PC-9 (cell line): ENCODE results near the gene TELO2. TPM values are rescaled to one million over a fixed set of nuclear protein-coding genes. Genes with fewer than 3 reads are reported as not detected.

Experiments
- BruUV-seq: library from RNA; stranded (reverse); fragments of 400-500 nt; replicated peaks from 2 replicates; lab custom pipeline; 2021; lab: Mats Ljungman, UMichigan
- CTCF ChIA-PET: fragments of 300-600 bp; sonication (Branson Sonifier 250); formaldehyde crosslinking; loops from one replicate; lab custom pipeline; 2022; ENCODE audit warnings: antibody characterized with exemption; lab: Charles Lee
- POLR2A ChIA-PET: fragments of 300-600 bp; sonication (Branson Sonifier 250); formaldehyde crosslinking; loops from one replicate; lab custom pipeline; 2022; ENCODE audit warnings: antibody characterized with exemption; ENCODE audit not compliant: unreplicated experiment; lab: Charles Lee
- DNase-seq, 2 experiments: peaks; one replicate each; pipeline versions ENCODE4 v3.0.0 to v3.0.0-alpha.2; 2015 to 2022; ENCODE audit warnings: mixed read lengths in 1 of 2
- H2AFZ ChIP-seq: fragments of 200-600 bp; sonication (generic); 2 replicates; pipeline ENCODE4 v1.8.1; 2017; ENCODE audit warnings: antibody characterized with exemption
- H3F3A ChIP-seq: fragments of 200-600 bp; sonication (generic); 2 replicates; pipeline ENCODE4 v1.8.1; 2017; ENCODE audit warnings: antibody characterized with exemption, mild to moderate bottlenecking, low read depth; ENCODE audit not compliant: insufficient read depth
- H3K27ac ChIP-seq: fragments of 200-600 bp; sonication (generic); 2 replicates; pipeline ENCODE4 v1.6.1; 2016; ENCODE audit warnings: mixed run types
- H3K27me3 ChIP-seq: fragments of 200-600 bp; sonication (generic); 2 replicates; pipeline ENCODE4 v1.6.1; 2016; ENCODE audit warnings: low read depth, mixed run types; ENCODE audit not compliant: insufficient read depth
- H3K36me3 ChIP-seq: fragments of 200-600 bp; sonication (generic); 2 replicates; pipeline ENCODE4 v1.6.1; 2016; ENCODE audit warnings: low read depth, mixed run types
- H3K4me1 ChIP-seq: fragments of 200-600 bp; sonication (generic); replicated peaks from 2 replicates; pipeline ENCODE4 v1.6.1; 2016; ENCODE audit warnings: mixed run types; ENCODE audit not compliant: insufficient read depth
- H3K4me2 ChIP-seq: fragments of 200-600 bp; sonication (generic); 2 replicates; pipeline ENCODE4 v1.6.1; 2017; ENCODE audit warnings: mixed run types
- H3K4me3 ChIP-seq: fragments of 200-600 bp; sonication (generic); 2 replicates; pipeline ENCODE4 v1.6.1; 2016; ENCODE audit warnings: mixed run types
- H3K79me2 ChIP-seq: fragments of 200-600 bp; sonication (generic); 2 replicates; pipeline ENCODE4 v1.6.1; 2017; ENCODE audit warnings: low read depth, mixed run types
- H3K9me2 ChIP-seq: fragments of 200-600 bp; sonication (generic); 2 replicates; pipeline ENCODE4 v1.8.1; 2017; ENCODE audit warnings: mild to moderate bottlenecking; ENCODE audit not compliant: insufficient read depth
- H3K9me3 ChIP-seq: fragments of 200-600 bp; sonication (generic); 2 replicates; pipeline ENCODE4 v1.8.1; 2016; ENCODE audit warnings: low read depth; ENCODE audit not compliant: insufficient read depth
- H4K20me1 ChIP-seq: fragments of 200-600 bp; sonication (generic); 2 replicates; pipeline ENCODE4 v1.8.1; 2017; ENCODE audit not compliant: insufficient read depth
- EZH2 ChIP-seq: fragments of 200-600 bp; sonication (generic); IDR thresholded peaks from 2 replicates; pipeline ENCODE4 v1.8.0; 2017; ENCODE audit warnings: antibody characterized with exemption, low read depth
- intact Hi-C: fragments of 100-400 bp; cut with micrococcal nuclease; formaldehyde crosslinking; loops from one replicate; pipeline ENCODE4 v1.10.0; 2022; ENCODE audit not compliant: unreplicated experiment
- total RNA-seq: library from RNA; stranded (reverse); gene quantifications from 2 replicates; pipeline ENCODE4 v1.2.3, GENCODE V29; 2021
- TF ChIP-seq, protein P1 (sequence below): fragments of 200-600 bp; sonication (generic); conservative IDR thresholded peaks from 2 replicates; pipeline ENCODE4 v1.6.1; 2017; ENCODE audit warnings: mixed run types, antibody characterized with exemption, mild to moderate bottlenecking, moderate library complexity

Gene TELO2
- total RNA-seq, 1 experiment from 2014 or later: 56.0 TPM

- H3K4me1 ChIP-seq: no peaks in the 10 kb centered on the region
- ChIA-PET CTCF (no interaction called here), POLR2A (interaction anchor here (0.7 kb wide), 1 partner anchor 196 kb away, joined by 7 read pairs; no protein-coding TSS in a partner anchor)
- no peak overlapping the region for H3K27ac ChIP-seq
- no peak overlapping the region for H3K4me2 ChIP-seq
- H3K9me3 ChIP-seq: no peaks in the 10 kb centered on the region
- H2AFZ ChIP-seq: no peak overlapping the region
- H4K20me1 ChIP-seq: no peaks in the 10 kb centered on the region
- intact Hi-C loops: no loop called here
- no peaks in the 10 kb centered on the region for H3K79me2 ChIP-seq
- BruUV-seq: no TSS peak
- no peak for TF ChIP-seq EZH2
- TF ChIP-seq, protein P1, sequence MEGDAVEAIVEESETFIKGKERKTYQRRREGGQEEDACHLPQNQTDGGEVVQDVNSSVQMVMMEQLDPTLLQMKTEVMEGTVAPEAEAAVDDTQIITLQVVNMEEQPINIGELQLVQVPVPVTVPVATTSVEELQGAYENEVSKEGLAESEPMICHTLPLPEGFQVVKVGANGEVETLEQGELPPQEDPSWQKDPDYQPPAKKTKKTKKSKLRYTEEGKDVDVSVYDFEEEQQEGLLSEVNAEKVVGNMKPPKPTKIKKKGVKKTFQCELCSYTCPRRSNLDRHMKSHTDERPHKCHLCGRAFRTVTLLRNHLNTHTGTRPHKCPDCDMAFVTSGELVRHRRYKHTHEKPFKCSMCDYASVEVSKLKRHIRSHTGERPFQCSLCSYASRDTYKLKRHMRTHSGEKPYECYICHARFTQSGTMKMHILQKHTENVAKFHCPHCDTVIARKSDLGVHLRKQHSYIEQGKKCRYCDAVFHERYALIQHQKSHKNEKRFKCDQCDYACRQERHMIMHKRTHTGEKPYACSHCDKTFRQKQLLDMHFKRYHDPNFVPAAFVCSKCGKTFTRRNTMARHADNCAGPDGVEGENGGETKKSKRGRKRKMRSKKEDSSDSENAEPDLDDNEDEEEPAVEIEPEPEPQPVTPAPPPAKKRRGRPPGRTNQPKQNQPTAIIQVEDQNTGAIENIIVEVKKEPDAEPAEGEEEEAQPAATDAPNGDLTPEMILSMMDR: no peak
- H3K9me2 ChIP-seq: no peaks in the 10 kb centered on the region
- DNase-seq: no peak
- H3K27me3 ChIP-seq: no peaks in the 10 kb centered on the region
- peaks cover 4% of the 10 kb centered on the region; the same call in 1 of the 2 replicates for H3F3A ChIP-seq
- no peaks in the 10 kb centered on the region for H3K36me3 ChIP-seq
- H3K4me3 ChIP-seq: no peak overlapping the region
Observed at GRCh38 chr16:1510272-1510671, 17.1 kb downstream of the TELO2 start.

DNA sequence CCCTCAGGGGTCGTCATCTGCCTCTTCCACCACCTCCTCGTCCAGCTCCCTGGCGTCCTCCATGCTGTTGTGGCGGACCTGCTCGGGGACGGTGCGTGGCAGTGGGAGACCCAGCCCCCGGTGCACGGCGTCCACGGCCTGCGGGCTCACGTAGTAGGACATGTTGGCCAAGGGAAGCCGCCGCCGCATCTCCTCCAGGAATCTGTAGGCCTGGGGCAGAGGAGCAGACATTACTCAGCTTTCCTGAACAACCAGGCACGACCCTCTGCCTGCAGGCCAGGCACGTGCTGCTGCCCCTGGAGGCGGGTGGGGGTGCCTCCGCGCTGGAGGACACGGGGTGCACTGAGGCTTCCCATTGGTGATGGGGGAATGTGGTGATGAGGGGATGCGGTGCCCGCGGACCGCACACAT, 17.8 kb downstream of the TELO2 start:
- no peak for TF ChIP-seq EZH2
- TF ChIP-seq, protein P1: no peak
- CTCF ChIA-PET: no interaction called here
- Histone ChIP-seq H3K9me2 (no peaks in the 10 kb centered on the region), H3K27me3 (no peaks in the 10 kb centered on the region), H3F3A (peaks cover 4% of the 10 kb centered on the region; the same call in 1 of the 2 replicates), H3K27ac (no peak overlapping the region), H3K4me3 (no peak overlapping the region), H3K9me3 (no peaks in the 10 kb centered on the region), H3K36me3 (no peaks in the 10 kb centered on the region), H4K20me1 (no peaks in the 10 kb centered on the region), H3K4me2 (no peak overlapping the region), H3K79me2 (no peaks in the 10 kb centered on the region), H2AFZ (no peak overlapping the region), H3K4me1 (no peaks in the 10 kb centered on the region)
- DNase-seq: no peak
- POLR2A ChIA-PET: interaction anchor here (0.7 kb wide), 1 partner anchor 196 kb away, joined by 7 read pairs; no protein-coding TSS in a partner anchor
- intact Hi-C loops: no loop called here
- BruUV-seq: no TSS peak

DNA sequence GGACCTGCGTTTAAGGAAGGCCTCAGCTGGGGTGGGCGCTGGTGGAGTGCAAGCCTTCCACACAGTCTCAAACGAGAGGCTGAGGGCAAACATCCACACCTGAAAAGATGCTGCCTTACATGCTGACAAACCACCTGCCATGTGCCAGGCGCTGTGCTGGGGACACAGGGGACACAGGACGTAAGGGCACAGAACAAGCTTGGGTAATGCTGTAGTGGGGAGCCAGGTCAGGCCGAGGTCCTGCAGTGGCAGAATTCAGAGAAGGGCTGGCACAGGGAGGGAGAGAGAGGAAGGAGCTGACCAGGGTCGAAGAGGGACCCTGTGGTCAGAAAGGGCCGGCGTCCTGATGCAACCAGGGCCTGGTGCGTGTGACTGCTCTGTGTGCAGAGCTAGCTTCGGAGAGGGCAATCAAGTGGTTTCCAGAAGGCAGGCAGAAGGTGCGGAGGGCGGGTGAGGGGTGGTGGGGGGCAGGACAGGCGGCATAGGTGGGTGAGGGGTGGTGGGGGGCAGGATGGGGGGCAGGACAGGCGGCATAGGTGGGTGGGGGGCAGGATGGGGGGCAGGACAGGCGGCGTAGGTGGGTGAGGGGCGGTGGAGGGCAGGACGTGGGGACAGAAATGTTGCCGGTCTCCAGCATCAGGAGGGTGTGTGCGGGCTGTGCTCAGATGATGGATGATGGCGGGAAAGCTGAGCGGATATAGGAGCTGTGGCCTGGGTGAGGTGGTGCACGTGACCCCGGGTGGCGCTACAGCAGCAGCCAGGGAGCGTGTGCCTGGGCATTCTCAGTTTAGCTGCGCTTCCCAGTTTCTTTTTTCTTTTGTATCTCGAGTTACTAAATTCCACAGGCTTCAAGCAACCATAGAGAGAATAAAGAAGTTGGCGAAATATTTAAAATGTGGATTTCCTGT, 18.8 kb downstream of the TELO2 start:
- TF ChIP-seq, protein P1: no peak
- TF ChIP-seq EZH2: no peak
- Histone ChIP-seq H3K79me2 (no peaks in the 10 kb centered on the region), H2AFZ (no peak overlapping the region), H3K4me2 (no peak overlapping the region), H3F3A (peaks cover 7% of the 10 kb centered on the region; the same call in 1 of the 2 replicates), H3K9me3 (no peaks in the 10 kb centered on the region), H3K36me3 (no peaks in the 10 kb centered on the region), H3K4me3 (no peak overlapping the region), H3K27me3 (no peaks in the 10 kb centered on the region), H3K27ac (no peak overlapping the region), H3K4me1 (no peaks in the 10 kb centered on the region), H3K9me2 (no peaks in the 10 kb centered on the region), H4K20me1 (no peaks in the 10 kb centered on the region)
- intact Hi-C loops: no loop called here
- CTCF ChIA-PET: interaction anchor here (0.5 to 0.6 kb wide), 2 partner anchors 35 to 1484 kb away, joined by 3 to 7 read pairs; no protein-coding TSS in a partner anchor
- DNase-seq: no peak
- POLR2A ChIA-PET: interaction anchor here (0.6 to 0.7 kb wide), 2 partner anchors 104 to 1746 kb away, joined by 3 to 6 read pairs; no protein-coding TSS in a partner anchor
- no TSS peak for BruUV-seq
